ENCODE results near the gene FARP2. TPM values are rescaled to one million over a fixed set of nuclear protein-coding genes. Genes with fewer than 3 reads are reported as not detected.

Gene FARP2
- total and polyA plus RNA-seq, 10 donors, result 9.1 to 72.8 (median 53.4) TPM

DNA sequence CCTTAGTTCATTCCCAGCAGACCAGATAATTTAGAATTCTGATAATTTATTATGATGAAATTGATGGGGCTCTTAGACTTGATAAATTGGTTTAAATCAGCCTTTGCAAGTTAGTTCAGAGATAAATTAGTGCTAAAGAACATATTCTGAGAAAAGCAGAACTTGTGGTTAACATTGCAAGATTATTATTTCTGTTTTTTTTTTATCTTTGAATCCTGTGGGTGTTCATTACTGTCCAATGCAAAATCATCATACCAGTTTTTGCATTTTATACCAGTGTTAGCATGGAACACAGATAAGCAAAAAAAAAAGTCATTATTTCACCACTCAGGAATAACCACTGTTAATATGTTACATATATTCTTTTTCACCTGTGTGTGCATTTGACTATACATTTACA, 31.3 kb upstream of the FARP2 start:
- no peak for DNase-seq
- TF ChIP-seq POLR2AphosphoS5 (IDR thresholded peaks at IDR 0.05) (no peak), POLR2A (IDR thresholded peaks at IDR 0.05) (no peak), CTCF (IDR thresholded peaks at IDR 0.05 in 8 of 11, conservative IDR thresholded peaks at IDR 0.05 in 3 of 11) (no peak)
- peak overlapping the region in 5 of 8 donors; percentile 12 to 58 (median 47) for H3K27ac ChIP-seq
- H3K4me3 ChIP-seq, result peak overlapping the region in 1 of 8 donors; percentile 16
- intact Hi-C loops (cut with DNase I; ENCODE audit: low total_unique reads), result no loop called here
- H3K4me1 ChIP-seq, result peaks cover 39 to 65% (median 57%) of the 10 kb centered on the region in 6 donors
- no peaks in the 10 kb centered on the region for H3K27me3 ChIP-seq (replicated peaks in 1 of 7)
- H3K9me3 ChIP-seq, result no peaks in the 10 kb centered on the region
- peaks cover 0 to 59% (median 20%) of the 10 kb centered on the region in 6 donors for H3K36me3 ChIP-seq

DNA sequence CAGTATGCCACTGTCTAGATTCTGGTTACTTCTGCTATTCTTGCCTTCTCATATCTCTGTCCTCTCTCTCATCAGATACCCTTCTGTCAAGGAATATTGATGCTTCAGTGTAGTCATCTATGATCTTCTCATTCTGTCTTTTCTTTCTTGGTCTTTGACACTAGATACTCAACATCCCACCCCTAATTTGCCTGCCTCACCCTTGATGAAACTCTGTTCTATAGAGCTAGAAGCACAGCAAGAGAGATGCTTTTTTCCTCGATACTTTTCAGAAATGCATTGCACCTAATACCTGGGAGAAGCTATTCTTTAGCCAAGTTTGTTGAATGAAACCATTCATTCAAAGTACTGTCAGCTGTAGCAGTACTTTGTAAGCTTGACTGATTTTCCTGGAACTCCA, 30.8 kb upstream of the FARP2 start:
- intact Hi-C loops (cut with DNase I; ENCODE audit: low total_unique reads), result no loop called here
- peaks cover 0 to 61% (median 21%) of the 10 kb centered on the region in 6 donors for H3K36me3 ChIP-seq

GRCh38 chr2:241329669-241330615, 26.1 kb upstream of the FARP2 start:
- no peak for DNase-seq
- intact Hi-C loops (cut with DNase I; ENCODE audit: low total_unique reads), result loop anchor here (10.0 kb wide), 1 partner anchor 55 kb away; no protein-coding TSS in a partner anchor
- Histone ChIP-seq H3K4me3 (no peak overlapping the region), H3K9me3 (no peaks in the 10 kb centered on the region), H3K27ac (no peak overlapping the region), H3K36me3 (peaks cover 0 to 99% (median 28%) of the 10 kb centered on the region in 6 donors), H3K27me3 (replicated peaks in 1 of 7) (no peaks in the 10 kb centered on the region), H3K4me1 (peaks cover 0 to 13% (median 6%) of the 10 kb centered on the region in 6 donors)
- 94 to 96% (median 95%) methylated on average over 11 of the region's 11 CpGs for WGBS, 5 donors
- TF ChIP-seq CTCF (IDR thresholded peaks at IDR 0.05 in 8 of 11, conservative IDR thresholded peaks at IDR 0.05 in 3 of 11) (no peak), POLR2A (IDR thresholded peaks at IDR 0.05) (no peak), POLR2AphosphoS5 (IDR thresholded peaks at IDR 0.05) (no peak)

More for the DNA sequence above, 30.8 kb upstream of the FARP2 start:
- DNase-seq, result no peak
- TF ChIP-seq CTCF (IDR thresholded peaks at IDR 0.05 in 8 of 11, conservative IDR thresholded peaks at IDR 0.05 in 3 of 11), result no peak
- TF ChIP-seq POLR2A (IDR thresholded peaks at IDR 0.05), result no peak
- no peak for TF ChIP-seq POLR2AphosphoS5 (IDR thresholded peaks at IDR 0.05)
- Histone ChIP-seq H3K4me1 (peaks cover 35 to 60% (median 52%) of the 10 kb centered on the region in 6 donors), H3K27me3 (replicated peaks in 1 of 7) (no peaks in the 10 kb centered on the region), H3K9me3 (no peaks in the 10 kb centered on the region), H3K4me3 (no peak overlapping the region), H3K27ac (peak overlapping the region in 1 of 8 donors; percentile 32)
- 96 to 100% (median 98%) methylated on average over 1 of the region's 1 CpG for WGBS, 5 donors

DNA sequence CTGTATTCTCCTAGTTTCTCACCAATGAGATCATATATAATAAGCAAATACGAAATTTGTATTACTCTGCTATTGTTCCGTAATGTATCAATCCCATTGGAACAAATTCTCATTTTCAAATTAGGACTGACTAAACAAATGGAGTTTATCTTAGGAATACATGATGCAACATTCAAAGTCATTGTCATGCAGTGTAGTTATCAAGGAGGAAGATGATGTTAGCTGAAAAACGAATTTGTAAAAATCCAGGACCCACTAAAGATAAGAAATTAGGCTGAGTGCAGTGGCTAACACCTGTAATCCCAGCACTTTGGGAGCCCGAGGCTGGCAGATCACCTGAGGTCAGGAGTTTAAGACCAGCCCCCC, 25.5 kb upstream of the FARP2 start:
- Histone ChIP-seq H3K9me3 (no peaks in the 10 kb centered on the region), H3K4me3 (no peak overlapping the region), H3K27ac (no peak overlapping the region), H3K4me1 (peaks cover 0 to 7% (median 0%) of the 10 kb centered on the region in 6 donors), H3K27me3 (replicated peaks in 1 of 7) (no peaks in the 10 kb centered on the region), H3K36me3 (peaks cover 0 to 100% (median 32%) of the 10 kb centered on the region in 6 donors)
- 90 to 98% (median 93%) methylated on average over 4 of the region's 4 CpGs for WGBS, 5 donors
- no peak for DNase-seq
- TF ChIP-seq CTCF (IDR thresholded peaks at IDR 0.05 in 8 of 11, conservative IDR thresholded peaks at IDR 0.05 in 3 of 11), result no peak
- no peak for TF ChIP-seq POLR2A (IDR thresholded peaks at IDR 0.05)
- no peak for TF ChIP-seq POLR2AphosphoS5 (IDR thresholded peaks at IDR 0.05)
- intact Hi-C loops (cut with DNase I; ENCODE audit: low total_unique reads), result loop anchor here (10.0 kb wide), 1 partner anchor 56 kb away; no protein-coding TSS in a partner anchor

Data from spleen (tissue), 11 donors.